ENCODE data around the gene CEP104. TPM values are rescaled to one million over a fixed set of nuclear protein-coding genes. Genes with fewer than 3 reads are reported as not detected.

Gene CEP104
- total RNA-seq, 1 donor from 2014 or later, result 23.8 TPM

GRCh38 chr1:3777647-3778589, 79.1 kb downstream of the CEP104 start:
- no peak for DNase-seq

- DNase-seq, result no peak
These were observed 79.9 kb downstream of the CEP104 start for GRCh38 chr1:3777078-3777547.

- DNase-seq, result no peak
These were observed 80.6 kb downstream of the CEP104 start for GRCh38 chr1:3776231-3776961.

- peak; percentile 48 for DNase-seq
These were observed 81.4 kb downstream of the CEP104 start for GRCh38 chr1:3775490-3776230.

- no peak for DNase-seq
These were observed 82.0 kb downstream of the CEP104 start for GRCh38 chr1:3774946-3775489.

- DNase-seq, result no peak
These were observed 82.6 kb downstream of the CEP104 start for GRCh38 chr1:3774276-3774945.

GRCh38 chr1:3773572-3774275, 83.3 kb downstream of the CEP104 start:
- DNase-seq, result no peak

GRCh38 chr1:3772715-3773571, 84.1 kb downstream of the CEP104 start, which contains the start of gene SMIM1:
TSS of gene SMIM1 (plus strand) at chr1:3772749. CDS start at chr1:3775374, 2,625 bp downstream.
- no peak for DNase-seq

- peak; percentile 72 for DNase-seq
These were observed 84.8 kb downstream of the CEP104 start for GRCh38 chr1:3772027-3772714.

GRCh38 chr1:3771108-3772026, 85.6 kb downstream of the CEP104 start:
- DNase-seq, result no peak

GRCh38 chr1:3770047-3770765, 86.8 kb downstream of the CEP104 start:
- DNase-seq, result no peak

GRCh38 chr1:3768811-3769390, 88.1 kb downstream of the CEP104 start:
- no peak for DNase-seq

- DNase-seq, result no peak
These were observed 89.6 kb downstream of the CEP104 start for GRCh38 chr1:3767328-3767925.

- no peak for DNase-seq
These were observed 93.5 kb downstream of the CEP104 start for GRCh38 chr1:3763351-3764125.

GRCh38 chr1:3762873-3763228, 94.2 kb downstream of the CEP104 start:
- no peak for DNase-seq

Measured in dermis blood vessel endothelial cell (primary cell).